HepG2 (cell line): ENCODE results near the gene C4BPA. TPM values are rescaled to one million over a fixed set of nuclear protein-coding genes. Genes with fewer than 3 reads are reported as not detected.

Experiments used
- ATAC-seq: fragments of 200-7000 bp; cut with Tn5 transposase; 3 replicates; pipeline ENCODE4 v1.9.1; 2020; ENCODE audit warnings: mild to moderate bottlenecking, moderate library complexity
- BruUV-seq: library from RNA; stranded (reverse); fragments of 400-500 nt; replicated peaks from 2 replicates; lab custom pipeline; 2021; lab: Mats Ljungman, UMichigan
- CTCF ChIA-PET: fragments of 300-600 bp; formaldehyde crosslinking; extraction: SDS; loops from one replicate; lab custom pipeline; 2021; ENCODE audit warnings: low total read pairs, inconsistent platforms, low intra/inter-chr PET ratio; lab: Yijun Ruan, JAX
- POLR2A ChIA-PET: fragments of 350-600 bp; sonication (Branson Sonifier 250); formaldehyde crosslinking; loops from one replicate; lab custom pipeline; 2020; ENCODE audit warnings: antibody characterized with exemption, inconsistent platforms; lab: Yijun Ruan, JAX
- DNase-seq: peaks from one replicate; pipeline ENCODE4 v3.0.0-alpha.2; 2015; ENCODE audit warnings: low spot score
- FAIRE-seq: peaks from 3 replicates; lab custom pipeline; 2011; peaks lifted over from hg19 to GRCh38; lab: Jason Lieb, UNC
- H2AFZ ChIP-seq: one replicate; pipeline ENCODE4 v1.6.1; 2011; ENCODE audit warnings: low read length, inconsistent platforms
- H3K27ac ChIP-seq: fragments of 300-600 bp; 3 replicates; pipeline ENCODE4 v1.8.0; 2011; ENCODE audit warnings: mixed run types, mild to moderate bottlenecking, mixed read lengths, low read length, inconsistent platforms; ENCODE audit not compliant: insufficient read depth; ENCODE audit errors: extremely low read length
- H3K27me3 ChIP-seq, 2 experiments: fragments of 200-600 bp in 1 of 2; 2 replicates in 1 of 2; 3 replicates in 1 of 2; pipeline versions ENCODE4 v1.6.0 to v1.8.0; 2011; ENCODE audit warnings: low read length in 2 of 2, mild to moderate bottlenecking in 2 of 2, moderate library complexity in 2 of 2, inconsistent platforms in 1 of 2; ENCODE audit not compliant: insufficient read depth in 2 of 2, control insufficient read depth in 1 of 2
- H3K36me3 ChIP-seq, 2 experiments: fragments of 200-600 bp in 1 of 2; replicated peaks in 1 of 2; 2 replicates in 1 of 2; 3 replicates in 1 of 2; pipeline versions ENCODE4 v1.5.1 to v1.8.0; 2011; ENCODE audit warnings: low read length in 2 of 2, inconsistent platforms in 1 of 2; ENCODE audit not compliant: insufficient read depth in 2 of 2, control insufficient read depth in 1 of 2
- H3K4me1 ChIP-seq: 2 replicates; pipeline ENCODE4 v1.5.1; 2012; ENCODE audit warnings: low read length, inconsistent platforms; ENCODE audit not compliant: insufficient read depth
- H3K4me2 ChIP-seq: 2 replicates; pipeline ENCODE4 v1.6.0; 2011; ENCODE audit warnings: low read depth, low read length, inconsistent platforms
- H3K4me3 ChIP-seq, 3 experiments: fragments of 200-600 bp in 1 of 3; sonication (generic), shearing (Covaris generic) in 1 of 3; replicated peaks in 1 of 3; 2 replicates each; pipeline ENCODE4 v1.5.1; 2011 to 2016; ENCODE audit warnings: low read length in 3 of 3, inconsistent platforms in 2 of 3, low read depth in 2 of 3, mild to moderate bottlenecking in 2 of 3, control low read depth in 1 of 3, mixed read lengths in 1 of 3; ENCODE audit not compliant: insufficient read depth in 1 of 3
- H3K79me2 ChIP-seq: one replicate; pipeline ENCODE4 v1.6.1; 2011; ENCODE audit warnings: low read length, inconsistent platforms; ENCODE audit not compliant: insufficient read depth
- H3K9ac ChIP-seq: 2 replicates; pipeline ENCODE4 v1.6.0; 2011; ENCODE audit warnings: mild to moderate bottlenecking, low read depth, low read length, inconsistent platforms; ENCODE audit not compliant: insufficient read depth
- H3K9me3 ChIP-seq: 2 replicates; pipeline ENCODE4 v1.5.1; 2012; ENCODE audit warnings: mild to moderate bottlenecking, low read length
- H4K20me1 ChIP-seq: 2 replicates; pipeline ENCODE4 v1.6.0; 2011; ENCODE audit warnings: inconsistent platforms, mild to moderate bottlenecking, low read length, moderate library complexity; ENCODE audit not compliant: insufficient read depth
- HCFC1 ChIP-seq: fragments of 150-350 bp; IDR thresholded peaks from 2 replicates; pipeline ENCODE4 v1.6.1; 2014; ENCODE audit warnings: low read depth, low read length
- MIER3 ChIP-seq: IDR thresholded peaks from 2 replicates; pipeline ENCODE4 v1.6.1; 2016; ENCODE audit warnings: missing compliant biosample characterization, borderline replicate concordance
- TMF1 ChIP-seq: sonication (generic); formaldehyde crosslinking; IDR thresholded peaks from 2 replicates; pipeline ENCODE4 v1.8.1; 2022; ENCODE audit warnings: low read depth, missing genetic modification reagents
- ZNF33A ChIP-seq: sonication (generic); formaldehyde crosslinking; IDR thresholded peaks from 2 replicates; pipeline ENCODE4 v1.5.1; 2020; ENCODE audit warnings: missing genetic modification reagents, mild to moderate bottlenecking, moderate library complexity, borderline replicate concordance
- ZNF772 ChIP-seq: sonication (generic); formaldehyde crosslinking; IDR thresholded peaks from 2 replicates; pipeline ENCODE4 v1.5.0; 2020; ENCODE audit warnings: mild to moderate bottlenecking, missing genetic modification reagents
- ZNF792 ChIP-seq: IDR thresholded peaks from 2 replicates; pipeline ENCODE4 v1.6.1; 2016
- whole genome bisulfite sequencing: methylation state at CpG from one replicate; pipeline ENCODE4 v1.1.6; 2017; ENCODE audit warnings: low lambda C conversion rate; 5-methylcytosine and 5-hydroxymethylcytosine counted together
- in situ Hi-C: cut with HindIII; loops from 2 replicates; pipeline ENCODE4 v1.10.0; 2017; ENCODE audit warnings: low pct_unique_long_range_greater_than_20kb; ENCODE audit not compliant: extremely low pct_ligation_motif_present
- intact Hi-C: fragments of 100-400 bp; cut with micrococcal nuclease; formaldehyde crosslinking; loops from one replicate; pipeline ENCODE4 v1.10.0; 2022; ENCODE audit not compliant: unreplicated experiment
- polyA plus RNA-seq, 8 experiments: library from polyadenylated mRNA; depleted of rRNA in 3 of 8; stranded (reverse) in 7 of 8; unstranded in 1 of 8; fragments of >200 nt; fragmentation: Illumina TruSeq in 4 of 8; extraction: Trizol in 4 of 8; gene quantifications; 2 replicates each; pipeline versions ENCODE4 v1.2.1 to v1.2.3, GENCODE V29; 2011 to 2016; ENCODE audit warnings: low read depth in 4 of 8, missing spikeins in 1 of 8, mixed read lengths in 1 of 8; ENCODE audit not compliant: insufficient read depth in 1 of 8
- total RNA-seq, 5 experiments: library from RNA; depleted of rRNA; stranded (reverse); fragments of >200 nt; fragmentation: Illumina TruSeq; extraction: Trizol; gene quantifications; 2 replicates each; pipeline ENCODE4 v1.2.3, GENCODE V29; 2016; ENCODE audit warnings: low read depth in 1 of 5

The C4BPA gene
- total and polyA plus RNA-seq, 2 of the 13 experiments (the other 11 are each of a cell fraction or from before 2014, with no cell fraction given), result 32.1 to 60.1 TPM

- FAIRE-seq, result no peak
- no peak for DNase-seq
- Histone ChIP-seq H3K27me3 (no peaks in the 10 kb centered on the region), H3K4me1 (peaks cover 4% of the 10 kb centered on the region), H3K9me3 (no peaks in the 10 kb centered on the region), H4K20me1 (no peaks in the 10 kb centered on the region), H3K4me3 (no peak overlapping the region), H3K9ac (no peak overlapping the region), H3K79me2 (no peaks in the 10 kb centered on the region), H2AFZ (no peak overlapping the region), H3K36me3 (peaks cover 4 to 25% of the 10 kb centered on the region in 2 experiments; a peak in 4 of 5 replicates), H3K27ac (no peak overlapping the region), H3K4me2 (no peak overlapping the region)
- 100% methylated on average over 1 of the region's 1 CpG for WGBS
- CTCF ChIA-PET, result no interaction called here
- in situ Hi-C loops, result no loop called here
- POLR2A ChIA-PET, result no interaction called here
- ATAC-seq, result no peak
- TF ChIP-seq HCFC1, result no peak
- TF ChIP-seq ZNF33A (CRISPR knock-in tag), result no peak
- TF ChIP-seq ZNF792 (CRISPR knock-in tag), result no peak
- intact Hi-C loops, result no loop called here
- BruUV-seq, result no TSS peak
Observed at GRCh38 chr1:207062058-207062457, 42.0 kb upstream of the C4BPA start.

GRCh38 chr1:207063014-207063413 is 41.0 kb upstream of the C4BPA start:
- Histone ChIP-seq H4K20me1 (no peaks in the 10 kb centered on the region), H2AFZ (no peak overlapping the region), H3K36me3 (peaks cover 4 to 29% of the 10 kb centered on the region in 2 experiments; a peak in 4 of 5 replicates), H3K9ac (no peak overlapping the region), H3K79me2 (no peaks in the 10 kb centered on the region), H3K4me2 (no peak overlapping the region), H3K4me3 (no peak overlapping the region), H3K27me3 (no peaks in the 10 kb centered on the region), H3K27ac (no peak overlapping the region), H3K4me1 (peaks cover 13% of the 10 kb centered on the region), H3K9me3 (no peaks in the 10 kb centered on the region)
- BruUV-seq, result no TSS peak
- FAIRE-seq (no peak), ATAC-seq (no peak), DNase-seq (no peak)
- TF ChIP-seq MIER3, result no peak
- no peak for TF ChIP-seq TMF1
- TF ChIP-seq ZNF772 (CRISPR knock-in tag), result no peak
- intact Hi-C loops (no loop called here), in situ Hi-C loops (no loop called here)
- POLR2A ChIA-PET, result no interaction called here
- 83% methylated on average over 4 of the region's 5 CpGs for WGBS
- CTCF ChIA-PET, result no interaction called here
